Activated CD4-positive, alpha-beta memory T cell treated with anti-CD3 and anti-CD28 coated beads, Interleukin-2, amount 10 ng/mL, durations not matched to agents 7 days and 5 days (primary cell): ENCODE data around the gene ITGAE. TPM values are rescaled to one million over a fixed set of nuclear protein-coding genes. Genes with fewer than 3 reads are reported as not detected.
"Not testable (repeated sequence)": the region's sequence is repeated elsewhere in the genome, so short reads cannot be mapped to it uniquely, and the experiment has no call there.

ENCODE experiments used
- CTCF ChIA-PET: fragments of 350-600 bp; sonication (Branson Sonifier 250); formaldehyde crosslinking; loops from one replicate; lab custom pipeline; 2021; ENCODE audit warnings: antibody characterized with exemption, inconsistent platforms; lab: Charles Lee
- POLR2A ChIA-PET: fragments of 350-600 bp; sonication (Branson Sonifier 250); formaldehyde crosslinking; loops from one replicate; lab custom pipeline; 2021; ENCODE audit warnings: antibody characterized with exemption; lab: Charles Lee
- DNase-seq: peaks from one replicate; pipeline ENCODE4 v3.0.0-alpha.2; 2020
- H3K27ac Mint-ChIP-seq: one replicate; pipeline ENCODE4 v1.8.0; 2021; ENCODE audit warnings: mild to moderate bottlenecking, mixed read lengths
- H3K27me3 Mint-ChIP-seq: one replicate; pipeline ENCODE4 v1.8.0; 2021; ENCODE audit warnings: mixed read lengths
- H3K36me3 Mint-ChIP-seq: one replicate; pipeline ENCODE4 v1.8.0; 2021; ENCODE audit warnings: low read depth, mixed read lengths
- H3K4me1 Mint-ChIP-seq: one replicate; pipeline ENCODE4 v1.8.0; 2021; ENCODE audit warnings: mixed read lengths
- H3K4me3 Mint-ChIP-seq: one replicate; pipeline ENCODE4 v1.8.0; 2021; ENCODE audit warnings: mild to moderate bottlenecking, mixed read lengths
- H3K9me3 Mint-ChIP-seq: one replicate; pipeline ENCODE4 v1.8.0; 2021; ENCODE audit warnings: mixed read lengths
- total RNA-seq, 2 experiments: library from RNA; stranded (reverse); gene quantifications; one replicate each; pipeline ENCODE4 v1.2.3, GENCODE V29; 2021

The ITGAE gene
- 10 to 100 TPM; 20.0 to 22.0 TPM for total RNA-seq

GRCh38 chr17:3800362-3801271 lies at the start of gene ITGAE:
Gene ITGAE, minus strand, starts transcription at chr17:3801188. Its CDS starts 44 bp downstream, at chr17:3801144.
- no peak for DNase-seq
- Mint-ChIP-seq H3K4me1 (peaks cover 45% of the 10 kb centered on the region), H3K4me3 (no peak within 1 kb of the TSS), H3K27ac (no peak within 1 kb of the TSS), H3K36me3 (peaks cover 6% of the 10 kb centered on the region), H3K27me3 (no peaks in the 10 kb centered on the region), H3K9me3 (no peaks in the 10 kb centered on the region)
- CTCF ChIA-PET, result interaction anchor here (0.8 kb wide), 1 partner anchor 63 kb away, joined by 3 read pairs; no protein-coding TSS in a partner anchor
- POLR2A ChIA-PET, result interaction anchor here (1.8 kb wide), 1 partner anchor 11 kb away, joined by 7 read pairs; no protein-coding TSS in a partner anchor

GRCh38 chr17:3848229-3848835 lies 47.3 kb upstream of the ITGAE start:
- ChIA-PET CTCF (interaction anchor here (7.0 kb wide), 1 partner anchor 112 kb away, joined by 139 read pairs; no protein-coding TSS in a partner anchor), POLR2A (no interaction called here)
- Mint-ChIP-seq H3K36me3 (peaks cover 16% of the 10 kb centered on the region), H3K9me3 (no peaks in the 10 kb centered on the region), H3K4me1 (peaks cover 27% of the 10 kb centered on the region), H3K27me3 (peaks cover 19% of the 10 kb centered on the region), H3K4me3 (no peak overlapping the region), H3K27ac (no peak overlapping the region)
- DNase-seq, result no peak

GRCh38 chr17:3847165-3847670 lies 46.2 kb upstream of the ITGAE start:
- H3K27me3 Mint-ChIP-seq, result peaks cover 16% of the 10 kb centered on the region
- ChIA-PET CTCF (interaction anchor here (0.6 to 7.0 kb wide), 16 partner anchors 14 to 841 kb away, joined by 3 to 139 read pairs (median 6); partner anchors contain the start of gene HASPIN), POLR2A (interaction anchor here (1.0 to 1.2 kb wide), 2 partner anchors 46 to 296 kb away, joined by 4 to 6 read pairs; partner anchors contain the start of gene CAMKK1)
- peaks cover 25% of the 10 kb centered on the region for H3K36me3 Mint-ChIP-seq
- no peak overlapping the region for H3K27ac Mint-ChIP-seq
- no peaks in the 10 kb centered on the region for H3K9me3 Mint-ChIP-seq
- DNase-seq, result no peak
- no peak overlapping the region for H3K4me3 Mint-ChIP-seq
- peaks cover 25% of the 10 kb centered on the region for H3K4me1 Mint-ChIP-seq

- POLR2A ChIA-PET, result interaction anchor here (1.0 to 2.4 kb wide), 7 partner anchors 11 to 297 kb away, joined by 3 to 11 read pairs (median 4); partner anchors contain the start of gene CAMKK1
- peak overlapping the region; percentile 95 for H3K4me3 Mint-ChIP-seq
- peaks cover 25% of the 10 kb centered on the region for H3K36me3 Mint-ChIP-seq
- peaks cover 10% of the 10 kb centered on the region for H3K27me3 Mint-ChIP-seq
- DNase-seq, result no peak
- peak overlapping the region; percentile 47 for H3K27ac Mint-ChIP-seq
- no peaks in the 10 kb centered on the region for H3K9me3 Mint-ChIP-seq
- peaks cover 25% of the 10 kb centered on the region for H3K4me1 Mint-ChIP-seq
- CTCF ChIA-PET, result interaction anchor here (0.6 to 7.0 kb wide), 48 partner anchors 8 to 923 kb away, joined by 3 to 139 read pairs (median 4); partner anchors contain the start of genes CAMKK1, CTNS, CYB5D2 and HASPIN
These were observed 45.6 kb upstream of the ITGAE start for GRCh38 chr17:3846437-3847164.

- Mint-ChIP-seq H3K36me3 (peaks cover 32% of the 10 kb centered on the region), H3K4me3 (peak within 1 kb of the TSS; percentile 95), H3K9me3 (no peaks in the 10 kb centered on the region), H3K4me1 (peaks cover 25% of the 10 kb centered on the region), H3K27ac (peak within 1 kb of the TSS; percentile 88), H3K27me3 (peaks cover 9% of the 10 kb centered on the region)
- CTCF ChIA-PET, result interaction anchor here (0.6 to 7.0 kb wide), 53 partner anchors 9 to 922 kb away, joined by 3 to 139 read pairs (median 4); partner anchors contain the start of genes CAMKK1, CTNS, CYB5D2 and HASPIN
- peak; percentile 92 for DNase-seq
- POLR2A ChIA-PET, result interaction anchor here (0.9 to 3.2 kb wide), 17 partner anchors 12 to 311 kb away, joined by 3 to 12 read pairs (median 4); partner anchors contain the start of genes CAMKK1 and HASPIN
These were observed 44.8 kb upstream of the ITGAE start, which contains the start of gene NCBP3 for GRCh38 chr17:3845621-3846436. Gene NCBP3, minus strand, starts transcription at chr17:3846246. Its CDS starts 23 bp downstream, at chr17:3846223.

- H3K9me3 Mint-ChIP-seq, result no peaks in the 10 kb centered on the region
- peak; percentile 58 for DNase-seq
- peak overlapping the region; percentile 88 for H3K27ac Mint-ChIP-seq
- H3K36me3 Mint-ChIP-seq, result peaks cover 37% of the 10 kb centered on the region
- ChIA-PET POLR2A (interaction anchor here (0.9 to 3.2 kb wide), 14 partner anchors 12 to 312 kb away, joined by 3 to 12 read pairs (median 4); partner anchors contain the start of genes CYB5D2, HASPIN and ZZEF1), CTCF (interaction anchor here (0.6 to 7.0 kb wide), 22 partner anchors 9 to 297 kb away, joined by 3 to 139 read pairs (median 7); partner anchors contain the start of genes CYB5D2, HASPIN, P2RX1 and ZZEF1)
- H3K4me3 Mint-ChIP-seq, result peak overlapping the region; percentile 95
- peaks cover 6% of the 10 kb centered on the region for H3K27me3 Mint-ChIP-seq
- peaks cover 25% of the 10 kb centered on the region for H3K4me1 Mint-ChIP-seq
These were observed 44.3 kb upstream of the ITGAE start for GRCh38 chr17:3845291-3845620.

GRCh38 chr17:3844556-3844955 lies 43.6 kb upstream of the ITGAE start:
- H3K4me3 Mint-ChIP-seq, result peak overlapping the region; percentile 95
- not testable (repeated sequence) for DNase-seq, H3K27me3 Mint-ChIP-seq, H3K9me3 Mint-ChIP-seq
- peaks cover 44% of the 10 kb centered on the region for H3K36me3 Mint-ChIP-seq
- peaks cover 26% of the 10 kb centered on the region for H3K4me1 Mint-ChIP-seq
- ChIA-PET CTCF (interaction anchor here (0.6 to 7.0 kb wide), 23 partner anchors 8 to 284 kb away, joined by 3 to 139 read pairs (median 5); partner anchors contain the start of genes CAMKK1 and HASPIN), POLR2A (interaction anchor here (1.0 to 3.2 kb wide), 8 partner anchors 13 to 299 kb away, joined by 3 to 12 read pairs (median 4); partner anchors contain the start of genes CYB5D2, HASPIN and ZZEF1)
- H3K27ac Mint-ChIP-seq, result peak overlapping the region; percentile 88

GRCh38 chr17:3843935-3844516 lies 43.0 kb upstream of the ITGAE start:
- DNase-seq, result peak; percentile 64
- ChIA-PET CTCF (interaction anchor here (0.6 to 7.0 kb wide), 21 partner anchors 13 to 232 kb away, joined by 3 to 139 read pairs (median 4); partner anchors contain the start of genes CAMKK1, CTNS, HASPIN and SHPK), POLR2A (interaction anchor here (1.1 to 3.2 kb wide), 2 partner anchors 106 to 299 kb away, joined by 4 to 12 read pairs; partner anchors contain the start of genes CYB5D2 and ZZEF1)
- peaks cover 26% of the 10 kb centered on the region for H3K4me1 Mint-ChIP-seq
- H3K27ac Mint-ChIP-seq, result no peak overlapping the region
- peaks cover 2% of the 10 kb centered on the region for H3K27me3 Mint-ChIP-seq
- peaks cover 47% of the 10 kb centered on the region for H3K36me3 Mint-ChIP-seq
- H3K9me3 Mint-ChIP-seq, result no peaks in the 10 kb centered on the region
- H3K4me3 Mint-ChIP-seq, result peak overlapping the region; percentile 95

GRCh38 chr17:3838206-3838605 lies 37.2 kb upstream of the ITGAE start:
- POLR2A ChIA-PET, result no interaction called here
- no peak overlapping the region for H3K27ac Mint-ChIP-seq
- CTCF ChIA-PET, result interaction anchor here (1.4 to 2.0 kb wide), 4 partner anchors 10 to 101 kb away, joined by 3 to 9 read pairs (median 4); no protein-coding TSS in a partner anchor
- H3K36me3 Mint-ChIP-seq, result peaks cover 68% of the 10 kb centered on the region
- no peak overlapping the region for H3K4me3 Mint-ChIP-seq
- peaks cover 3% of the 10 kb centered on the region for H3K4me1 Mint-ChIP-seq
- no peaks in the 10 kb centered on the region for H3K27me3 Mint-ChIP-seq
- H3K9me3 Mint-ChIP-seq, result no peaks in the 10 kb centered on the region
- no peak for DNase-seq

GRCh38 chr17:3836551-3836950 lies 35.6 kb upstream of the ITGAE start:
- Mint-ChIP-seq H3K9me3 (no peaks in the 10 kb centered on the region), H3K4me1 (peaks cover 3% of the 10 kb centered on the region), H3K36me3 (peaks cover 60% of the 10 kb centered on the region), H3K4me3 (no peak overlapping the region), H3K27ac (no peak overlapping the region), H3K27me3 (no peaks in the 10 kb centered on the region)
- POLR2A ChIA-PET, result no interaction called here
- no peak for DNase-seq
- CTCF ChIA-PET, result interaction anchor here (1.2 kb wide), 2 partner anchors 9 to 10 kb away, joined by 3 read pairs; partner anchors contain the start of gene NCBP3
